Psoas muscle (tissue), 8 donors: ENCODE results near the gene SH2D7. TPM values are rescaled to one million over a fixed set of nuclear protein-coding genes. Genes with fewer than 3 reads are reported as not detected.
A peak's percentile ranks its signal among the peaks of the same experiment; 100 is the strongest.

Experiments used
- ATAC-seq, 4 donors: fragments of 200-7000 bp; cut with Tn5 transposase; one replicate each; pipeline ENCODE4 v1.9.1; 2020; ENCODE audit warnings: moderate library complexity in 3 of 4, mild to moderate bottlenecking in 2 of 4
- DNase-seq, 2 donors: peaks; one replicate each; pipeline ENCODE4 v3.0.0-alpha.2; 2020
- H3K27ac ChIP-seq: fragments of 200-600 bp; one replicate; pipeline ENCODE4 v1.8.0; 2022
- H3K27me3 ChIP-seq, 3 donors: fragments of 200-600 bp in 1 of 3; one replicate each; pipeline versions ENCODE4 v1.6.1 to v1.8.0; 2013 to 2022; ENCODE audit warnings: low read length in 2 of 3, mild to moderate bottlenecking in 2 of 3, moderate library complexity in 1 of 3; ENCODE audit not compliant: insufficient read depth in 3 of 3
- H3K36me3 ChIP-seq, 2 donors: fragments of 200-600 bp in 1 of 2; one replicate each; pipeline versions ENCODE4 v1.6.1 to v1.8.0; 2013 to 2022; ENCODE audit warnings: low read depth in 1 of 2, mild to moderate bottlenecking in 1 of 2, moderate library complexity in 1 of 2; ENCODE audit not compliant: insufficient read depth in 1 of 2
- H3K4me1 ChIP-seq: fragments of 200-600 bp; one replicate; pipeline ENCODE4 v1.8.0; 2022
- H3K4me3 ChIP-seq: fragments of 200-600 bp; one replicate; pipeline ENCODE4 v1.8.0; 2022; ENCODE audit warnings: mild to moderate bottlenecking
- H3K9me3 ChIP-seq: fragments of 200-600 bp; one replicate; pipeline ENCODE4 v1.8.0; 2022
- CTCF ChIP-seq: fragments of 200-600 bp; IDR thresholded peaks from one replicate; pipeline ENCODE4 v1.8.0; 2022; ENCODE audit warnings: antibody characterized with exemption
- WGBS, 3 donors: extraction: QIAGEN DNeasy Blood & Tissue Kit; methylation state at CpG; one replicate each; pipeline versions ENCODE4 v1.1.6 to v1.1.7; 2013; 5-methylcytosine and 5-hydroxymethylcytosine counted together
- intact Hi-C, 2 donors: fragments of 100-400 bp; cut with DNase I; formaldehyde crosslinking; loops; one replicate each; pipeline versions ENCODE4 v1.11.0 to v1.14.2; 2022
- polyA plus RNA-seq, 3 donors: library from polyadenylated mRNA; stranded (reverse); fragments of 200-250 nt; gene quantifications; one replicate each; pipeline ENCODE4 v1.2.3, GENCODE V29; 2013
- total RNA-seq, 4 donors: library from RNA; stranded (reverse); fragmentation: NEBNext Ultra II Directional in 2 of 4; extraction: Animal tissue kit (Norgen Biotek cat#: 25700) in 2 of 4; gene quantifications; one replicate each; pipeline versions ENCODE4 v1.2.1 to v1.2.4, GENCODE V29; 2021 to 2023
- donor health status: healthy with polysubstance abuse.
- donor health status: DM: no; HTN: no; CAD: no; lungs with moderate emphysema.
- donor health status: Bipolar disorder and iron deficiency.
- donor health status: healthy.
- donor health status: DM: yes; HTN: yes; CAD: no.
- donor health status: DM: no; HTN: no; CAD: no.
- donor health status: DM: no; HTN: no; CAD: no.
- donor health status: DM: yes; HTN: yes; CAD: no.

The SH2D7 gene
- total and polyA plus RNA-seq, 7 donors = not detected

GRCh38 chr15:78087951-78088772 is 4.2 kb upstream of the SH2D7 start:
- WGBS, 3 donors = 83 to 90% (median 83%) methylated on average over 12 of the region's 12 CpGs
- no peaks in the 10 kb centered on the region for H3K27me3 ChIP-seq
- H3K4me3 ChIP-seq = no peak overlapping the region
- ATAC-seq (no peak), DNase-seq (no peak)
- intact Hi-C loops = no loop called here
- no peaks in the 10 kb centered on the region for H3K36me3 ChIP-seq
- H3K4me1 ChIP-seq = peaks cover 17% of the 10 kb centered on the region
- H3K9me3 ChIP-seq = no peaks in the 10 kb centered on the region
- no peak for TF ChIP-seq CTCF
- H3K27ac ChIP-seq = no peak overlapping the region

- 82 to 92% (median 88%) methylated on average over 3 of the region's 3 CpGs for WGBS, 3 donors
- Histone ChIP-seq H3K27ac (no peak overlapping the region), H3K36me3 (no peaks in the 10 kb centered on the region), H3K4me3 (no peak overlapping the region), H3K4me1 (peaks cover 21% of the 10 kb centered on the region), H3K9me3 (no peaks in the 10 kb centered on the region), H3K27me3 (no peaks in the 10 kb centered on the region)
- ATAC-seq (no peak), DNase-seq (no peak)
- no peak for TF ChIP-seq CTCF
- intact Hi-C loops = no loop called here
These were observed 3.6 kb upstream of the SH2D7 start for GRCh38 chr15:78088773-78089080.

- no peaks in the 10 kb centered on the region for H3K9me3 ChIP-seq
- intact Hi-C loops = no loop called here
- no peaks in the 10 kb centered on the region for H3K27me3 ChIP-seq
- H3K36me3 ChIP-seq = no peaks in the 10 kb centered on the region
- no peak overlapping the region for H3K4me3 ChIP-seq
- TF ChIP-seq CTCF = no peak
- peaks cover 25% of the 10 kb centered on the region for H3K4me1 ChIP-seq
- WGBS, 3 donors = 92 to 99% (median 94%) methylated on average over 3 of the region's 3 CpGs
- ATAC-seq (no peak), DNase-seq (no peak)
- H3K27ac ChIP-seq = no peak overlapping the region
These were observed 1.8 kb upstream of the SH2D7 start for GRCh38 chr15:78090422-78091063.

- no peak for TF ChIP-seq CTCF
- no peaks in the 10 kb centered on the region for H3K36me3 ChIP-seq
- intact Hi-C loops = no loop called here
- ATAC-seq (peak; percentile 94 to 96 (median 95)), DNase-seq (no peak)
- H3K27me3 ChIP-seq = no peaks in the 10 kb centered on the region
- H3K4me3 ChIP-seq = no peak overlapping the region
- H3K9me3 ChIP-seq = no peaks in the 10 kb centered on the region
- 16 to 23% (median 21%) methylated on average over 5 of the region's 5 CpGs for WGBS, 3 donors
- H3K4me1 ChIP-seq = peaks cover 25% of the 10 kb centered on the region
- H3K27ac ChIP-seq = peak overlapping the region; percentile 80
These were observed 1.1 kb downstream of the SH2D7 start for GRCh38 chr15:78093242-78094020.
